Activated T-cell treated with anti-CD3 and anti-CD28 coated beads for 48 hours (primary cell): ENCODE results near the gene CT45A7.
"Not testable (repeated sequence)": the region's sequence is repeated elsewhere in the genome, so short reads cannot be mapped to it uniquely, and the experiment has no call there.

Experiments used
- DNase-seq: peaks from one replicate; pipeline ENCODE4 v3.0.0-alpha.2; 2020; ENCODE audit warnings: low read depth

The CT45A7 gene, protein sequence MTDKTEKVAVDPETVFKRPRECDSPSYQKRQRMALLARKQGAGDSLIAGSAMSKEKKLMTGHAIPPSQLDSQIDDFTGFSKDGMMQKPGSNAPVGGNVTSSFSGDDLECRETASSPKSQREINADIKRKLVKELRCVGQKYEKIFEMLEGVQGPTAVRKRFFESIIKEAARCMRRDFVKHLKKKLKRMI

DNA sequence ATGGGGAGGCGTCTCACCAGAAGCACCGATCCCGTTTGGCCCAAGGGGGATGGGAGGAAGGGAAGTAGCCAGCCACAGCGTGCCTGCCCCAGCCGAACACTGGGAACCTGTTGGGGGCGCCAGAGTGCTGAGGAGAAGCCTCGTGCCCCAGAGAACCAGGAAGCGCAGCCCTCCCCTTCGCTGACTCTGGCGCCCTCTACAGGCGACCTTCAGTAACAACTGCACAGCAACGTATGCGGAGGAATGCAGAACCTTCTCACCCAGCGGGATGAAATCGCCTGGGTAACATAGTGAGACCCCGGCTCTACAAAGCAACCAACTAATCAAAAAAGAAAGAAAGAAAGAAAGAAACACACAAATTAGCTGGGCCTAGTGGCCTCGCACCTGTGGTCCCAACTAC is at the start of gene CT45A7:
Gene CT45A7, minus strand, starts transcription at position 101 of the 400 bp plus-strand sequence. CDS start 3,747 bp downstream, outside the sequence.
- not testable (repeated sequence) for DNase-seq

DNA sequence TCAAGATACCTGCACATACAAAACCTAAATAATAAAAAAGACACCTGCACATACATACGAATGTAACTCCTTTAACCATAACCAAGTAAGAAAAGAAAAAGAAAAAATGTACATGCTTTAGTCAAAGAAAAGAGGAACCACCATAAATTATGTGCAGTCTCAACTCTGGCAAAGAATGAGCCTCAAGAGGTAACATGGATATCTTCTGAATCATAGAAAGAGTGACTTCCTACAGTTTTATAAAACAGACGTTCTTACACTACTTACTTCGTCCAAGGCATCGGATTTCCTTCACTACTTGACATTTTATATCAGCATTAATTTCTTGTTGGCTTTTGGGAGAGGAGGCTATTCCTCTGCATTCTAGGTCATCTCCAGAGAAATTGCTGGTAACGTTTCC is 45.7 kb upstream of the CT45A7 start:
- DNase-seq: not testable (repeated sequence)

DNA sequence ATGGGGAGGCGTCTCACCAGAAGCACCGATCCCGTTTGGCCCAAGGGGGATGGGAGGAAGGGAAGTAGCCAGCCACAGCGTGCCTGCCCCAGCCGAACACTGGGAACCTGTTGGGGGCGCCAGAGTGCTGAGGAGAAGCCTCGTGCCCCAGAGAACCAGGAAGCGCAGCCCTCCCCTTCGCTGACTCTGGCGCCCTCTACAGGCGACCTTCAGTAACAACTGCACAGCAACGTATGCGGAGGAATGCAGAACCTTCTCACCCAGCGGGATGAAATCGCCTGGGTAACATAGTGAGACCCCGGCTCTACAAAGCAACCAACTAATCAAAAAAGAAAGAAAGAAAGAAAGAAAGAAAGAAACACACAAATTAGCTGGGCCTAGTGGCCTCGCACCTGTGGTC is 34.6 kb upstream of the CT45A7 start, which contains the start of gene CT45A9:
Gene CT45A9, minus strand, starts transcription at position 101 of the 400 bp plus-strand sequence. CDS start 3,751 bp downstream, outside the sequence.
- not testable (repeated sequence) for DNase-seq

DNA sequence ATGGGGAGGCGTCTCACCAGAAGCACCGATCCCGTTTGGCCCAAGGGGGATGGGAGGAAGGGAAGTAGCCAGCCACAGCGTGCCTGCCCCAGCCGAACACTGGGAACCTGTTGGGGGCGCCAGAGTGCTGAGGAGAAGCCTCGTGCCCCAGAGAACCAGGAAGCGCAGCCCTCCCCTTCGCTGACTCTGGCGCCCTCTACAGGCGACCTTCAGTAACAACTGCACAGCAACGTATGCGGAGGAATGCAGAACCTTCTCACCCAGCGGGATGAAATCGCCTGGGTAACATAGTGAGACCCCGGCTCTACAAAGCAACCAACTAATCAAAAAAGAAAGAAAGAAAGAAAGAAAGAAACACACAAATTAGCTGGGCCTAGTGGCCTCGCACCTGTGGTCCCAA is 17.4 kb upstream of the CT45A7 start, which contains the start of gene CT45A8:
Gene CT45A8, minus strand, starts transcription at position 101 of the 400 bp plus-strand sequence. CDS start 3,755 bp downstream, outside the sequence.
- not testable (repeated sequence) for DNase-seq

DNA sequence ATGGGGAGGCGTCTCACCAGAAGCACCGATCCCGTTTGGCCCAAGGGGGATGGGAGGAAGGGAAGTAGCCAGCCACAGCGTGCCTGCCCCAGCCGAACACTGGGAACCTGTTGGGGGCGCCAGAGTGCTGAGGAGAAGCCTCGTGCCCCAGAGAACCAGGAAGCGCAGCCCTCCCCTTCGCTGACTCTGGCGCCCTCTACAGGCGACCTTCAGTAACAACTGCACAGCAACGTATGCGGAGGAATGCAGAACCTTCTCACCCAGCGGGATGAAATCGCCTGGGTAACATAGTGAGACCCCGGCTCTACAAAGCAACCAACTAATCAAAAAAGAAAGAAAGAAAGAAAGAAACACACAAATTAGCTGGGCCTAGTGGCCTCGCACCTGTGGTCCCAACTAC is 17.2 kb downstream of the CT45A7 start, which contains the start of gene CT45A2:
Gene CT45A2, minus strand, starts transcription at position 101 of the 400 bp plus-strand sequence. CDS start 3,747 bp downstream, outside the sequence.
- DNase-seq: not testable (repeated sequence)

DNA sequence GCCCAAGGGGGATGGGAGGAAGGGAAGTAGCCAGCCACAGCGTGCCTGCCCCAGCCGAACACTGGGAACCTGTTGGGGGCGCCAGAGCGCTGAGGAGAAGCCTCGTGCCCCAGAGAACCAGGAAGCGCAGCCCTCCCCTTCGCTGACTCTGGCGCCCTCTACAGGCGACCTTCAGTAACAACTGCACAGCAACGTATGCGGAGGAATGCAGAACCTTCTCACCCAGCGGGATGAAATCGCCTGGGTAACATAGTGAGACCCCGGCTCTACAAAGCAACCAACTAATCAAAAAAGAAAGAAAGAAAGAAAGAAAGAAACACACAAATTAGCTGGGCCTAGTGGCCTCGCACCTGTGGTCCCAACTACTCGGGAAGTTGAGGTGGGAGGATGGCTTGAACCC is 34.4 kb downstream of the CT45A7 start, which contains the start of gene CT45A6:
Gene CT45A6, minus strand, starts transcription at position 101 of the 400 bp plus-strand sequence. CDS start 3,794 bp downstream, outside the sequence.
- DNase-seq: not testable (repeated sequence)

DNA sequence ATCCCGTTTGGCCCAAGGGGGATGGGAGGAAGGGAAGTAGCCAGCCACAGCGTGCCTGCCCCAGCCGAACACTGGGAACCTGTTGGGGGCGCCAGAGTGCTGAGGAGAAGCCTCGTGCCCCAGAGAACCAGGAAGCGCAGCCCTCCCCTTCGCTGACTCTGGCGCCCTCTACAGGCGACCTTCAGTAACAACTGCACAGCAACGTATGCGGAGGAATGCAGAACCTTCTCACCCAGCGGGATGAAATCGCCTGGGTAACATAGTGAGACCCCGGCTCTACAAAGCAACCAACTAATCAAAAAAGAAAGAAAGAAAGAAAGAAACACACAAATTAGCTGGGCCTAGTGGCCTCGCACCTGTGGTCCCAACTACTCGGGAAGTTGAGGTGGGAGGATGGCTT is 51.7 kb downstream of the CT45A7 start, which contains the start of gene CT45A5:
Gene CT45A5, minus strand, starts transcription at position 101 of the 400 bp plus-strand sequence. CDS start 3,774 bp downstream, outside the sequence.
- not testable (repeated sequence) for DNase-seq
